ENCODE measurements around the gene NRAS. TPM values are rescaled to one million over a fixed set of nuclear protein-coding genes. Genes with fewer than 3 reads are reported as not detected.
A peak's percentile ranks its signal among the peaks of the same experiment; 100 is the strongest.

The NRAS gene
- total RNA-seq, 1 donor from 2014 or later: 33.9 TPM

- no peaks in the 10 kb centered on the region for H3K9me3 Mint-ChIP-seq (ENCODE audit: low read depth)
- TF ChIP-seq, protein P1, sequence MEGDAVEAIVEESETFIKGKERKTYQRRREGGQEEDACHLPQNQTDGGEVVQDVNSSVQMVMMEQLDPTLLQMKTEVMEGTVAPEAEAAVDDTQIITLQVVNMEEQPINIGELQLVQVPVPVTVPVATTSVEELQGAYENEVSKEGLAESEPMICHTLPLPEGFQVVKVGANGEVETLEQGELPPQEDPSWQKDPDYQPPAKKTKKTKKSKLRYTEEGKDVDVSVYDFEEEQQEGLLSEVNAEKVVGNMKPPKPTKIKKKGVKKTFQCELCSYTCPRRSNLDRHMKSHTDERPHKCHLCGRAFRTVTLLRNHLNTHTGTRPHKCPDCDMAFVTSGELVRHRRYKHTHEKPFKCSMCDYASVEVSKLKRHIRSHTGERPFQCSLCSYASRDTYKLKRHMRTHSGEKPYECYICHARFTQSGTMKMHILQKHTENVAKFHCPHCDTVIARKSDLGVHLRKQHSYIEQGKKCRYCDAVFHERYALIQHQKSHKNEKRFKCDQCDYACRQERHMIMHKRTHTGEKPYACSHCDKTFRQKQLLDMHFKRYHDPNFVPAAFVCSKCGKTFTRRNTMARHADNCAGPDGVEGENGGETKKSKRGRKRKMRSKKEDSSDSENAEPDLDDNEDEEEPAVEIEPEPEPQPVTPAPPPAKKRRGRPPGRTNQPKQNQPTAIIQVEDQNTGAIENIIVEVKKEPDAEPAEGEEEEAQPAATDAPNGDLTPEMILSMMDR (IDR thresholded peaks at IDR 0.05): no peak
- no peak overlapping the region for H3K4me3 Mint-ChIP-seq (ENCODE audit: unreplicated experiment)
- H3K27ac Mint-ChIP-seq (ENCODE audit: unreplicated experiment): no peak overlapping the region
- H3K36me3 Mint-ChIP-seq (ENCODE audit: low read depth): peaks cover 16% of the 10 kb centered on the region
- peaks cover 11% of the 10 kb centered on the region for H3K4me1 Mint-ChIP-seq (ENCODE audit: low read depth)
- no peak for DNase-seq (ENCODE audit: low spot score)
- no peaks in the 10 kb centered on the region for H3K27me3 Mint-ChIP-seq (ENCODE audit: low read depth)
These were observed 13.3 kb downstream of the NRAS start for GRCh38 chr1:114703242-114703641.

DNA sequence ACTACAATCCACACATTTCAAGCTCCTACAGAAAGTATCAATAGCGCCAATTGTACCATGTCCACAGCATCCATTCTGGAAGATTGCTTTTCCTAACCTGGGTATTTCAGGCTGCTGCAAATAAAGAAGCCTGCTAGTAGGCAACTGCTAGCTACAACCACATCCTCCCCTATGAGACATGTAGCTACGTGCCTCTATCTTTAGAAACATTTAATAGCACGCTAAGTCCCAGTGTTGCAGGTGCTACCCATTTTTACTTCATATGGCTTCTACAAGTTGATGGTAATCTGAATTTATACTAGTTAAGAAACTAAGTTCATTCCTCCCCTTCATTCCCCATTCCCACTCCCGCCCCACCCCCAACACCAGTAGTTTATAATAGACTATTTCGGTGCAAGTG lies 13.8 kb downstream of the NRAS start:
- no peak overlapping the region for H3K27ac Mint-ChIP-seq (ENCODE audit: unreplicated experiment)
- TF ChIP-seq, protein P1 (IDR thresholded peaks at IDR 0.05): no peak

DNA sequence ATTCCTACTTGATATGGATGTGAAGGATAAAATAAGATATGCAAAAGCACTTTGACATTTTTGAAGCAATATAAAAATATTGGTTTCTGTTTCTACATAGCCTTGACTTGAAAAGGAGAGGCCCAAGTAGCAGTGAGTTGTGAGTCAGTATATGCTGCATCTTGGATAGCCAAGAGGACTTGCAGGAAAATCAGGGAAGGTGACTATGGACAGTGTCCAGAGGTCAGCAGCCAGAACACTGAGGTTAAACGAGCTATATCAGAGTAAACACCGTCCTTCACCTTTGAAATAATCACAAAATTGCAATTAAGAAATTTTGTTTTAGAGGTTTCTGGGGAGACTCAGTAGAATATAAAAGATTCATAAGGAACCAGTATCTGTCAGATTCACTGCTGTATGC lies 14.6 kb downstream of the NRAS start:
- no peaks in the 10 kb centered on the region for H3K9me3 Mint-ChIP-seq (ENCODE audit: low read depth)
- TF ChIP-seq, protein P1 (IDR thresholded peaks at IDR 0.05): no peak
- H3K27me3 Mint-ChIP-seq (ENCODE audit: low read depth): peaks cover 2% of the 10 kb centered on the region
- H3K27ac Mint-ChIP-seq (ENCODE audit: unreplicated experiment): no peak overlapping the region
- H3K4me3 Mint-ChIP-seq (ENCODE audit: unreplicated experiment): no peak overlapping the region
- no peak for DNase-seq (ENCODE audit: low spot score)
- peaks cover 11% of the 10 kb centered on the region for H3K4me1 Mint-ChIP-seq (ENCODE audit: low read depth)
- H3K36me3 Mint-ChIP-seq (ENCODE audit: low read depth): peaks cover 6% of the 10 kb centered on the region

More for the DNA sequence above, 13.8 kb downstream of the NRAS start:
- H3K36me3 Mint-ChIP-seq (ENCODE audit: low read depth): peaks cover 14% of the 10 kb centered on the region
- no peaks in the 10 kb centered on the region for H3K27me3 Mint-ChIP-seq (ENCODE audit: low read depth)
- DNase-seq (ENCODE audit: low spot score): no peak
- peaks cover 11% of the 10 kb centered on the region for H3K4me1 Mint-ChIP-seq (ENCODE audit: low read depth)
- H3K4me3 Mint-ChIP-seq (ENCODE audit: unreplicated experiment): no peak overlapping the region
- H3K9me3 Mint-ChIP-seq (ENCODE audit: low read depth): no peaks in the 10 kb centered on the region

DNA sequence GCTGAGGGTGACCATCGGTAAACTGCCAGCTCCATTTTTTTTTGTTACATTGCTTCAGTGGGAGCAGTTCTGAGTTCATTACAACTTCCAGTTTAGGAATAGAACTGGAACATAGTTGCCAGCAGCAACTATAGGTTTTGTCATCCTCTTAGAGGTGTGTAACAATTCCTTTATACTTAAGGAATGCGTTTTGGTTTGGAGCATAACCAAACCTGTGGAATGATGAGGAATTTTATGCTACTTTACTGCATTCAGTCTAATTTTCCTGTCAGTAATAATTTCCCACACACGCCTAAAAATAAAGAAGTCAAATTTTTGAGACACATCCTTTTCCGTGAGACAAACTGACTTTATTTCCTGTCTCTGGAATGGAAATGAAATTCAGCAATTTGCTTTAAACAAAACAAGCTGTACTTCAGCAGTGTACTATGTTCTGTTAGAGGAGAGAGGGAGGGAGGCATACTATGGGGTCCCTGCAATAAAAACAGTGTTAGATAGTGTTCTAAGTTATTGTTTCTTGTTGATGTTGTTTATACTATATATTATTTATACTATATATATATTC lies 16.5 kb downstream of the NRAS start:
- DNase-seq (ENCODE audit: low spot score): no peak
- Mint-ChIP-seq H3K27me3 (ENCODE audit: low read depth) (peaks cover 6% of the 10 kb centered on the region), H3K4me1 (ENCODE audit: low read depth) (peaks cover 18% of the 10 kb centered on the region), H3K4me3 (ENCODE audit: unreplicated experiment) (no peak overlapping the region), H3K27ac (ENCODE audit: unreplicated experiment) (peak overlapping the region; percentile 39), H3K36me3 (ENCODE audit: low read depth) (peaks cover 1% of the 10 kb centered on the region), H3K9me3 (ENCODE audit: low read depth) (no peaks in the 10 kb centered on the region)
- TF ChIP-seq, protein P1 (IDR thresholded peaks at IDR 0.05): no peak

DNA sequence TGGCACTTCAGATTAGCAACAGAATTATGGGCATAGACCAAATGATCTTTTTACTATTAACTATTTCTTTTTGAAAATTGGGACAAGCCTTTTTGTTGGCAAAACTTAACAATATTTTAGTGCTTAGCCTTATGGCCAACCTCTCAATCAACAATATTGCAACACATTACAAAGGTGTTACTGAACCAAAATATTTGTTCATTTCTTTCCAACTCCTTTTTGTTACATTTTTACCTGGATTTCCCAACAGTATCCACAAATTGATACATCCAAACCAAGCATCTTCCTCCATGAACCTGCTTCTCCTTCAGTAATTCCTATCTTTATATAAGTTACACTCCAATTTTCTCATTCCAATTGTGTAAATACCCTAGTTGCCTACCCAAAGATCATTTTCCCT lies 19.8 kb downstream of the NRAS start:
- Mint-ChIP-seq H3K27ac (ENCODE audit: unreplicated experiment) (no peak overlapping the region), H3K36me3 (ENCODE audit: low read depth) (no peaks in the 10 kb centered on the region), H3K27me3 (ENCODE audit: low read depth) (peaks cover 6% of the 10 kb centered on the region), H3K9me3 (ENCODE audit: low read depth) (no peaks in the 10 kb centered on the region), H3K4me3 (ENCODE audit: unreplicated experiment) (no peak overlapping the region), H3K4me1 (ENCODE audit: low read depth) (peaks cover 18% of the 10 kb centered on the region)
- DNase-seq (ENCODE audit: low spot score): no peak
- TF ChIP-seq, protein P1 (IDR thresholded peaks at IDR 0.05): no peak

All from chondrocyte (in vitro differentiated cells).